K562 (cell line): ENCODE measurements around the gene PDGFD. TPM values are rescaled to one million over a fixed set of nuclear protein-coding genes. Genes with fewer than 3 reads are reported as not detected.

Experiments
- ATAC-seq: fragments of 200-7000 bp; cut with Tn5 transposase; 3 replicates; pipeline ENCODE4 v1.9.1; 2020; ENCODE audit warnings: moderate library complexity
- BruUV-seq: library from RNA; stranded (reverse); fragments of 400-500 nt; replicated peaks from 2 replicates; lab custom pipeline; 2021; lab: Mats Ljungman, UMichigan
- CTCF ChIA-PET: fragments of 300-600 bp; formaldehyde crosslinking; extraction: SDS; loops from one replicate; lab custom pipeline; 2021; ENCODE audit warnings: low intra/inter-chr PET ratio; lab: Yijun Ruan, JAX
- POLR2A ChIA-PET: fragments of 300-600, 350-650 bp; sonication (Branson Sonifier 250); formaldehyde crosslinking; extraction: SDS; loops from one replicate; lab custom pipeline; 2021; ENCODE audit warnings: antibody characterized with exemption, inconsistent platforms; lab: Yijun Ruan, JAX
- DNase-seq, 4 experiments: peaks; one replicate each; pipeline versions ENCODE4 v3.0.0 to v3.0.0-alpha.2; 2011 to 2018; ENCODE audit warnings: low spot score in 3 of 4, mixed read lengths in 3 of 4; ENCODE audit errors: extremely low read depth in 1 of 4
- FAIRE-seq: peaks from 2 replicates; lab custom pipeline; 2011; peaks lifted over from hg19 to GRCh38; lab: Jason Lieb, UNC
- H2AFZ ChIP-seq: 2 replicates; pipeline ENCODE4 v1.6.0; 2011; ENCODE audit warnings: low read depth, low read length, control low read depth, inconsistent platforms
- H3K27ac ChIP-seq: fragments of 200-600 bp; 3 replicates; pipeline ENCODE4 v1.8.0; 2011; ENCODE audit warnings: low read depth, mild to moderate bottlenecking, control low read depth, inconsistent platforms, low read length, moderate library complexity, mixed read lengths; ENCODE audit errors: extremely low read depth
- H3K27me3 ChIP-seq, 2 experiments: fragments of 300-600 bp in 1 of 2; 2 replicates in 1 of 2; 3 replicates in 1 of 2; pipeline versions ENCODE4 v1.6.0 to v1.8.0; 2011; ENCODE audit warnings: inconsistent platforms in 2 of 2, low read length in 2 of 2, mild to moderate bottlenecking in 1 of 2, mixed read lengths in 1 of 2, moderate library complexity in 1 of 2; ENCODE audit not compliant: control insufficient read depth in 2 of 2, insufficient read depth in 2 of 2
- H3K36me3 ChIP-seq: fragments of 300-600 bp; 3 replicates; pipeline ENCODE4 v1.8.0; 2011; ENCODE audit warnings: mild to moderate bottlenecking, low read length, inconsistent platforms; ENCODE audit not compliant: control insufficient read depth, insufficient read depth
- H3K4me1 ChIP-seq, 2 experiments: fragments of 200-600 bp in 1 of 2; replicated peaks in 1 of 2; 2 replicates in 1 of 2; 3 replicates in 1 of 2; pipeline versions ENCODE4 v1.5.1 to v1.8.0; 2011; ENCODE audit warnings: inconsistent platforms in 2 of 2, low read length in 2 of 2, mild to moderate bottlenecking in 1 of 2, mixed read lengths in 1 of 2, moderate library complexity in 1 of 2; ENCODE audit not compliant: control insufficient read depth in 2 of 2, insufficient read depth in 2 of 2
- H3K4me2 ChIP-seq: 2 replicates; pipeline ENCODE4 v1.6.1; 2011; ENCODE audit warnings: low read length, control low read depth, inconsistent platforms, mixed read lengths; ENCODE audit not compliant: insufficient read depth
- H3K4me3 ChIP-seq: fragments of 200-600 bp; sonication (generic), shearing (Covaris generic); 2 replicates; pipeline ENCODE4 v1.5.1; 2016; ENCODE audit warnings: control low read depth, inconsistent platforms
- H3K79me2 ChIP-seq: fragments of 200-600 bp; 3 replicates; pipeline ENCODE4 v1.8.0; 2011; ENCODE audit warnings: low read length, inconsistent platforms; ENCODE audit not compliant: control insufficient read depth, insufficient read depth
- H3K9ac ChIP-seq, 2 experiments: 2 replicates each; pipeline versions ENCODE4 v1.6.0 to v1.6.1; 2011; ENCODE audit warnings: low read depth in 2 of 2, low read length in 2 of 2, control low read depth in 1 of 2, inconsistent platforms in 1 of 2, mild to moderate bottlenecking in 1 of 2, mixed read lengths in 1 of 2; ENCODE audit not compliant: insufficient read depth in 1 of 2
- H3K9me1 ChIP-seq: one replicate; pipeline ENCODE4 v1.6.0; 2011; ENCODE audit warnings: inconsistent platforms, mild to moderate bottlenecking, low read length, moderate library complexity; ENCODE audit not compliant: control insufficient read depth, insufficient read depth
- H3K9me3 ChIP-seq: replicated peaks from 2 replicates; pipeline ENCODE4 v1.5.1; 2011; ENCODE audit warnings: low read depth, low read length, inconsistent platforms; ENCODE audit not compliant: control insufficient read depth, insufficient read depth
- H4K20me1 ChIP-seq: replicated peaks from 2 replicates; pipeline ENCODE4 v1.6.1; 2011; ENCODE audit warnings: low read length, inconsistent platforms, mixed read lengths; ENCODE audit not compliant: control insufficient read depth, insufficient read depth
- AFF4 ChIP-seq: sonication (generic); formaldehyde crosslinking; IDR thresholded peaks from 2 replicates; pipeline ENCODE4 v1.8.0; 2023; ENCODE audit warnings: mild to moderate bottlenecking, missing genetic modification reagents
- MCM7 ChIP-seq, 2 experiments: fragments of 450-650 bp; IDR thresholded peaks; 2 replicates each; pipeline ENCODE4 v1.6.1; 2016 to 2018
- POLR3G ChIP-seq: IDR thresholded peaks from 2 replicates; pipeline ENCODE4 v1.6.1; 2011; ENCODE audit not compliant: insufficient read length, insufficient replicate concordance; ENCODE audit errors: extremely low read depth
- SIX5 ChIP-seq, 2 experiments: IDR thresholded peaks; 2 replicates each; pipeline ENCODE4 v1.6.1; 2011; ENCODE audit warnings: low read length in 2 of 2, borderline replicate concordance in 1 of 2, low read depth in 1 of 2, mild to moderate bottlenecking in 1 of 2, moderate library complexity in 1 of 2; ENCODE audit not compliant: insufficient read depth in 1 of 2
- SRF ChIP-seq, 2 experiments: fragments of 250-450, 450-650 bp in 1 of 2; sonication (Bioruptor Pico) in 1 of 2; sonication (generic) in 1 of 2; formaldehyde crosslinking; IDR thresholded peaks; 2 replicates each; pipeline versions ENCODE4 v1.5.0 to v1.5.1; 2020 to 2022; ENCODE audit warnings: mild to moderate bottlenecking in 1 of 2, missing genetic modification reagents in 1 of 2
- WGBS: fragments of 100-300 bp; shearing (Covaris generic); methylation state at CpG from one replicate; pipeline ENCODE4 v1.1.6; 2016; ENCODE audit warnings: low coverage, mixed read lengths; ENCODE audit not compliant: insufficient coverage; ENCODE audit errors: missing lambda C conversion rate; 5-methylcytosine and 5-hydroxymethylcytosine counted together
- in situ Hi-C: fragments of 300-500 bp; cut with MboI; formaldehyde crosslinking; loops from 4 replicates; pipeline ENCODE4 v1.15.0; 2018; ENCODE audit warnings: inconsistent platforms, mixed read lengths
- intact Hi-C: fragments of 100-400 bp; cut with micrococcal nuclease; formaldehyde crosslinking; loops from 2 replicates; pipeline ENCODE4 v1.14.2; 2022
- polyA plus RNA-seq, 8 experiments: library from polyadenylated mRNA; depleted of rRNA in 4 of 8; stranded (reverse) in 5 of 8; unstranded in 3 of 8; fragments of >200 nt; fragmentation: Nextera tagmentation in 2 of 8; fragmentation: Illumina TruSeq in 1 of 8; extraction: Ambion mirVana in 2 of 8; extraction: Trizol in 1 of 8; gene quantifications; 2 replicates each; pipeline versions ENCODE4 v1.2.1 to v1.2.3, GENCODE V29; 2011 to 2014; ENCODE audit warnings: inconsistent platforms in 1 of 8, missing spikeins in 1 of 8
- total RNA-seq, 7 experiments: library from RNA; depleted of rRNA in 6 of 7; stranded (reverse); fragments of >200 nt in 6 of 7; fragmentation: Illumina TruSeq in 2 of 7; extraction: Trizol in 2 of 7; gene quantifications; 2 replicates each; pipeline versions ENCODE4 v1.2.1 to v1.2.3, GENCODE V29; 2011 to 2021; ENCODE audit warnings: low replicate concordance in 1 of 7

The PDGFD gene
- total and polyA plus RNA-seq, 9 of the 15 experiments (the other 6 are each of a cell fraction or from before 2014, with no cell fraction given): 0.11 TPM; not detected in 8

- no peaks in the 10 kb centered on the region for H3K27me3 ChIP-seq
- WGBS: 0% methylated on average over 2 of the region's 2 CpGs
- CTCF ChIA-PET: no interaction called here
- H3K9ac ChIP-seq: no peak overlapping the region
- no peak overlapping the region for H2AFZ ChIP-seq
- in situ Hi-C loops: no loop called here
- no peak overlapping the region for H3K4me2 ChIP-seq
- no peak for ATAC-seq
- no peak for DNase-seq
- no peaks in the 10 kb centered on the region for H3K4me1 ChIP-seq
- no peak overlapping the region for H3K27ac ChIP-seq
- intact Hi-C loops: no loop called here
- TF ChIP-seq SIX5 (IDR thresholded peaks at IDR 0.05; ENCODE audit: borderline replicate concordance in 1 of 2, insufficient read depth in 1 of 2, low read depth in 1 of 2, low read length in 2 of 2): no peak
- TF ChIP-seq POLR3G: no peak
- TF ChIP-seq MCM7 (IDR thresholded peaks at IDR 0.05): no peak
- TF ChIP-seq SRF (CRISPR knock-in tag; IDR thresholded peaks at IDR 0.05): no peak
- TF ChIP-seq AFF4 (CRISPR knock-in tag): no peak
- TF ChIP-seq, all 486 proteins: peak for 0
- no peak for FAIRE-seq
- Histone ChIP-seq H4K20me1 (no peaks in the 10 kb centered on the region), H3K36me3 (no peaks in the 10 kb centered on the region), H3K9me1 (no peaks in the 10 kb centered on the region), H3K9me3 (no peaks in the 10 kb centered on the region), H3K79me2 (no peaks in the 10 kb centered on the region), H3K4me3 (no peak overlapping the region)
- POLR2A ChIA-PET: no interaction called here
- BruUV-seq: no TSS peak
These were observed 50.4 kb downstream of the PDGFD start for GRCh38 chr11:104113541-104113940.
